ENCODE data around the gene SEMA5A.

DNA sequence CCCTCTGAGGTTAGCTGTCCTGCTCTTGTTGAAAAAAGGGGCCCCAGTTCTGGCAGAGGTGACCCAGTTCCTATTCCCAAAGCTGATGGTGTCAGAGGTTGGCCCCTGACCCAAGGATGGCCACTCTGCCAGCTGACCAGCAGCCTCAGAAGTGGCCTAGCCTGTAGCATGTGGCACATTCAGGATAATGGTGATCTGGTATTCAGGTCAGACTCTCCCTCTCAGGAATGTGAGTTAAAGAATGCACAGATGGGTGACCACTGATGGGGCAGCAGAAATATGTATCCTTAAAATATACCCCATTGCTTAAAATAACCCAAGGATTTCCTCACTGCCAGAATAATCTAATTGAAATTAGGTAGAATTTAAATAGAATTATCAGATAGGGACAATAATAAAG is 369.2 kb downstream of the SEMA5A start:
- TF ChIP-seq, protein P1, sequence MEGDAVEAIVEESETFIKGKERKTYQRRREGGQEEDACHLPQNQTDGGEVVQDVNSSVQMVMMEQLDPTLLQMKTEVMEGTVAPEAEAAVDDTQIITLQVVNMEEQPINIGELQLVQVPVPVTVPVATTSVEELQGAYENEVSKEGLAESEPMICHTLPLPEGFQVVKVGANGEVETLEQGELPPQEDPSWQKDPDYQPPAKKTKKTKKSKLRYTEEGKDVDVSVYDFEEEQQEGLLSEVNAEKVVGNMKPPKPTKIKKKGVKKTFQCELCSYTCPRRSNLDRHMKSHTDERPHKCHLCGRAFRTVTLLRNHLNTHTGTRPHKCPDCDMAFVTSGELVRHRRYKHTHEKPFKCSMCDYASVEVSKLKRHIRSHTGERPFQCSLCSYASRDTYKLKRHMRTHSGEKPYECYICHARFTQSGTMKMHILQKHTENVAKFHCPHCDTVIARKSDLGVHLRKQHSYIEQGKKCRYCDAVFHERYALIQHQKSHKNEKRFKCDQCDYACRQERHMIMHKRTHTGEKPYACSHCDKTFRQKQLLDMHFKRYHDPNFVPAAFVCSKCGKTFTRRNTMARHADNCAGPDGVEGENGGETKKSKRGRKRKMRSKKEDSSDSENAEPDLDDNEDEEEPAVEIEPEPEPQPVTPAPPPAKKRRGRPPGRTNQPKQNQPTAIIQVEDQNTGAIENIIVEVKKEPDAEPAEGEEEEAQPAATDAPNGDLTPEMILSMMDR (IDR thresholded peaks at IDR 0.05), result no peak
- TF ChIP-seq POLR2AphosphoS5 (IDR thresholded peaks at IDR 0.05; ENCODE audit: insufficient read depth in 1 of 2, low read depth in 1 of 2), result no peak
- TF ChIP-seq POLR2A (IDR thresholded peaks at IDR 0.05), result no peak
